GM19328 (cell line): ENCODE data around the gene ZNF367.

Experiments used
- ATAC-seq: cut with Tn5 transposase; IDR thresholded peaks from one replicate; pipeline ENCODE4 v1.9.1; 2021; ENCODE audit warnings: mild to moderate bottlenecking, moderate library complexity; ENCODE audit not compliant: unreplicated experiment

The ZNF367 gene

DNA sequence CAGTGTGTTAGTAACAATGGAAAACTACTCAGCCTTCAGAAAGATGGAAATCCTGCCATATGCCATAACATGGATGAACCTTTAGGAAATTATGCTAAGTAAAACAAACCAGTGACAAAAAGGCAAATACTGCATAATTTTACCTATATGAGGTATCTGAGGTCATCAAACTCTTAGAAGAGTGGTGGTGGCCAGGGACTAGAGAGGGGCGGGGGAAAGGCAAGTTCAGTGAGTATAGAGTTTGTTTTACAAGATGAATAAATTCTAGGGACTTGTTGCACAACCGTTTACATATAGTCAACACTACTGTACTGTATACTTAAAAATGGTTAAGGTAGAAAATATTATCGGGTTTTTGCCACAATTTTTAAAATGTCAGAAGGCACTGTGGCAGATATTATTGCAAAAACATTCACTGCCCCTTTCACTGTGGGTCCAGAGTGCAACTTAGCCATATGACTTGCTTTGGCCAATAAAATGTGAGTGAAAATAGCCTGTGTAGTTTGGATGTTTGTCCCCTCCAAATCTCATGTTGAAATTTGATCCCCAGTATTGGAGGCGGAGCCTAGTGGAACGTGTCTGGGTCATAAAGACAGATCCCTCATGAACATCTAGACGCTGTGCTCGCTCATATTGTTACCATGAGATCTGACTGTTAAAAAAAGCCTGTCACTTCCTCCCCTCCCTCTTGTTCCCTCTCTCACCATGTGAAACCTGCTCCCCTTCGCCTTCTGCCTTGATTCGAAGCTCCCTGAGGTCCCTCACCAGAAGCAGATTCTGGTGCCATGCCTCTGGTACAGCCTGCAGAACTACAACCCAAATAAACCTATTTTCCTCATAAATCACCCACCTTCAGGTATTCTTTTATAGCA, 9.5 kb downstream of the ZNF367 start:
- ATAC-seq: no peak

DNA sequence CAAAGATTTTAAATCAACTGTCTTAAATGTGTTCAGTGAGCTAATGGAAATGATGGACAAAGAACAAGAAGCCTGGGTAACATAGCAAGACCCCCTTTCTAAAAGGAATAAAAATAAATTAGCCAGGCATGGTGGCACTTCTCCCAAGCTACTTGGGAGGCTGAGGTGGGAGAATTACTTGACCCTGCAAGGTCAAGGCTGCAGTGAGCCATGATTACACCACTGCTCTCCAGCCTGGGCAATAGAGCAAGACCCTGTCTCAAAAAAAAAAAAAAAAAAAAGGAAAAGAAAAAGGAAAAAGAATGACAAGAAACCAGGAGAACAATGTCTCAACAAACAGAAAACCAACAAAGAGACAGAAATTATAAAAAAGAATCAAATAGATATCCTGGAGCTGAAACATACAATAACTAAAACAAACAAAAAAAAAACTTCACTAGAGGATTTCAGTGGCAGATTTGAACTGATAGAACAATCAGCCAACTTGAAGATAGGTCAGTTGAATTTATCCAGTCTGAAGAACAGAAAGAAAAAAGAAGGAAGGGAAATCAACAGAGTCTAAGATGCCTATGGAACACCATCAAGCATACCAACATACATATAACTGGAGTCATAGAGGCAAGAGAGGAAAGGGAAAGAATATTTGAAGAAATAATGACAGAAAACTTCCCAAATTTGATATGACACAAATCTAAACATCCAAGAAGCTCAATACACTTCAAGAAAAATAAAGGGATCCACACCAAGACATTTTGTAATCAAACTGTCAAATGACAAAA, 17.8 kb downstream of the ZNF367 start:
- no peak for ATAC-seq

- no peak for ATAC-seq
Observed at GRCh38 chr9:96399325-96399633, 18.9 kb downstream of the ZNF367 start.

- ATAC-seq: no peak
Observed at GRCh38 chr9:96398582-96399324, 19.4 kb downstream of the ZNF367 start.

DNA sequence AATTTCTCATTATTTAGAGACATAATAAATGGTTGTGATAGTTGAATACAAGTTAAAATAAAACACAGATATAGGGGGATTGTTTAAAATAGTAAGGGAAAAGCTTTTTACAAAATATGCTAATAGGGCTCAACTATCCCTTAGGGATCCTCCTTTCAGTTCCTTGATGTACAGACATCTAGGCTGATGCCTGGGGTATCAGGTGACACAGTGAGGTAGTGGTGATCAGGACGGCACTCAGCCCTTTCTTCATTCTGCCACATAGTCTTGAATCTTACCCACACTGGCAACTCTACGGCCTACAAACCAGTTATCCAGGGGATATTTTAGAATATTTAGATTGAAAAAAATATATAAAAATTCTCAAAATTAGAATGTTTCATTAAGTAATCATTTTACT, 22.2 kb downstream of the ZNF367 start:
- ATAC-seq: no peak

GRCh38 chr9:96394832-96395496, 23.2 kb downstream of the ZNF367 start:
- ATAC-seq: no peak

- no peak for ATAC-seq
Observed at GRCh38 chr9:96392263-96392662, 25.9 kb downstream of the ZNF367 start.

DNA sequence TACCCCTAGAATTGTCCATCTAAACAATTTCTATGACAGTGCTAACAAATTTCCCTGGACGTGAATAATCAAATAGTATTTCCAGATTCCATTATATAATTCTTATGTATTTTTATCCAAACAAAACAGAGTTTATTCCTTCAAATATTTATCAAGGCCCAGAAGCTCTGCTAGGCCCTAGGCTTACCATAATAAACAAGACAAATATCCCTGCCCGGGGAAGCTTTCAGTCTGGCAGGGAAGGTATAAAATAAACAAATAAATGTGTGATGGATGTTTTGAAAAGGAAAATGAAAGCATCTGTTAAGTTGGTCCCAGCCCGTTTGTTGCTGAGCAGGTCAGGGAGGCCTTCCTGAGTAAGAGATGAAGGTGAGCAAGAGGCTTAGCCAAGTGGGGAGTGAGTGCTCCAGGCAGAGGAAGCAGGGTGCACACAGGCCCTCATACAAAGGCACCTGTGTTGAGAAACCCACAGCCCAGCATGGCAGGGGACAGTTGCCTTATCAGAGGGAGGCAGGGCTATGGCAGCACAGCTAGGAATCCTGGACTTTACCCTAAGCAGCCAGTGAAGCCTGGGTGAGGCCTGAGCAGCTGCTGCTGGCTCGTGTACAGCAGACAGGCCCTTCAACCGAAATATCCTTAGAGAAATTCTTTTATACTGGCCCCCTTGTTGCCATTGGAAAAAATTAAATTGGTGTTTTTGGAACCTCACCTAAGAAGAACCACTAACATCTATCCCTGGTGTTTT, 27.0 kb downstream of the ZNF367 start:
- ATAC-seq: no peak

DNA sequence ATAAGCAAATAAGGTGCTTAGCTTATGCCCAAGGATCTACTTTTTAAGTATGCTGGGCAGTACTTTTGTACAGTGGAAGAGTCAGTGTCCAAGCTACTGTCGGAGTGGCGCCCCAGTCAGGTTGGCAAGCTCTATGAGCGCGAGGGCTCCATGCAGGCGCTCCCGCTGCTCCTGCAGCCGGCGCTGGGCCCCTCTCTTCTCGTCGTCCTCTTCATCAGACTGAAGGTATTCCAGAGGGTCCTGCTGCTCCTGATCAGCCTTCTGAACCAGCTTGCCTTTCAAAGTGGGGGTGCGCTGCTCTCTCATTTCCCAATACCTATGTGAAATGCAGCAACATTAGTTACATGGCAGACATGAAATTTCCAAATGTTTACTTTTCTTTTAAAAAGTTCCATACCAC, 30.0 kb downstream of the ZNF367 start:
- ATAC-seq: no peak

DNA sequence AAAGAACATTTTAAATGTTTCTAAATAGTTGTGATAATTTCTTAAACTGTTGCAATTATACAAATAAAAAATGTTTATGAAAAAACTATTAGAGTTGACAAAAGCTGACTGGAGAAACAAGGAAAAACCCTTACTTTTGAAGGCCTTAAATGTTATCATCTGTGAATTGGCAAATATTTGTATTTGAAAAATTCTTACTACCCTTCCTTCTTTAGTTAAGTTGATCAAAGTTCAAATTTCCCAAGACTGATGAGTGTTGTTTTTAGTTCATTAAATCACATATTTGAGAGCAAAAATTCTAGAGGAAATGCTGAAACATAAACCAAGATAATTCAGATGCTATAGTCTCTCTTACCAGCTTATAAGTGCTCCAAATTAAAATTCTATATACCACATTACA, 32.0 kb downstream of the ZNF367 start:
- ATAC-seq: no peak

GRCh38 chr9:96383165-96383942, 34.8 kb downstream of the ZNF367 start, which contains the start of gene SLC35D2:
SLC35D2 (minus strand) TSS chr9:96383711; CDS start chr9:96383634, 77 bp downstream.
- ATAC-seq: no peak

GRCh38 chr9:96382839-96383164, 35.4 kb downstream of the ZNF367 start:
- no peak for ATAC-seq

GRCh38 chr9:96382175-96382574, 36.0 kb downstream of the ZNF367 start:
- ATAC-seq: no peak

DNA sequence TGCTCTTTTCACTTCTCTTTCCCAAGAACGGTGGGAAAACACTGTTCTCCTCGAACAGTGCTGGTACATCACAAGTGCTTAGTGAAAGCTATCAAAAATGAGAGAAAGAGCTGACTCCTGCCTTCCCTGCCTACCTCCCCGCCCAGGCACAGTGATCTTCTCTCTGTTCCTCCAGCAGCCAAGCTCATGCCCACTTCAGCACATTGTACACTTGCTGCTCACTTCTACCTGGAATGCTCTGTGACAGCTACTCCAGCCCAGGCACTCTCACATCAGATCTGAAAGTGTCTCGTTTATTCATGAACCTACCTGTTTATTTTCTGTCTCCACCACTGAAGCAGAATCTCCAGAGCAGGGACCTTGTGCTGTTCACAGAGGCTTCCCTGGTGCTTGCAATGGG, 36.5 kb downstream of the ZNF367 start:
- ATAC-seq: no peak

DNA sequence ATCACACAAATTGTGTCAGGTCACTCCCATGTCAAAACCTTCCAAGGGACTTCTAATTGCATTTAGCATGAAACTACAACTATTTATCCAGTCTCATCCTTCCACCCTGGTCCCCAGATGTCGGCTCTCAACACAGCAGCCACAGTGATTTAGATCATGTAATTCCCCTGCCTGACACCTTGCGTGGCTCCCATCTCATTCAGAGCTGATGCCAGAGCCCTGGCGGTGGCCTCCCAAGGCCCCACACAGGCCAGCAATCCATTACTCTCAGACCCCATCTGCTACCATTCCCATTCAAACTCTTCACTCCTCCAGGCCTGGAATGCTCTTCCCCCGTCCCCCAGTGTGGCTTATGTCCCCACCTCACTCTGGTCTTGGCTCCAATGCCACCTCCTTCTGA, 37.0 kb downstream of the ZNF367 start:
- ATAC-seq: no peak

GRCh38 chr9:96379461-96379860, 38.7 kb downstream of the ZNF367 start:
- no peak for ATAC-seq

GRCh38 chr9:96378187-96378586, 40.0 kb downstream of the ZNF367 start:
- ATAC-seq: no peak

DNA sequence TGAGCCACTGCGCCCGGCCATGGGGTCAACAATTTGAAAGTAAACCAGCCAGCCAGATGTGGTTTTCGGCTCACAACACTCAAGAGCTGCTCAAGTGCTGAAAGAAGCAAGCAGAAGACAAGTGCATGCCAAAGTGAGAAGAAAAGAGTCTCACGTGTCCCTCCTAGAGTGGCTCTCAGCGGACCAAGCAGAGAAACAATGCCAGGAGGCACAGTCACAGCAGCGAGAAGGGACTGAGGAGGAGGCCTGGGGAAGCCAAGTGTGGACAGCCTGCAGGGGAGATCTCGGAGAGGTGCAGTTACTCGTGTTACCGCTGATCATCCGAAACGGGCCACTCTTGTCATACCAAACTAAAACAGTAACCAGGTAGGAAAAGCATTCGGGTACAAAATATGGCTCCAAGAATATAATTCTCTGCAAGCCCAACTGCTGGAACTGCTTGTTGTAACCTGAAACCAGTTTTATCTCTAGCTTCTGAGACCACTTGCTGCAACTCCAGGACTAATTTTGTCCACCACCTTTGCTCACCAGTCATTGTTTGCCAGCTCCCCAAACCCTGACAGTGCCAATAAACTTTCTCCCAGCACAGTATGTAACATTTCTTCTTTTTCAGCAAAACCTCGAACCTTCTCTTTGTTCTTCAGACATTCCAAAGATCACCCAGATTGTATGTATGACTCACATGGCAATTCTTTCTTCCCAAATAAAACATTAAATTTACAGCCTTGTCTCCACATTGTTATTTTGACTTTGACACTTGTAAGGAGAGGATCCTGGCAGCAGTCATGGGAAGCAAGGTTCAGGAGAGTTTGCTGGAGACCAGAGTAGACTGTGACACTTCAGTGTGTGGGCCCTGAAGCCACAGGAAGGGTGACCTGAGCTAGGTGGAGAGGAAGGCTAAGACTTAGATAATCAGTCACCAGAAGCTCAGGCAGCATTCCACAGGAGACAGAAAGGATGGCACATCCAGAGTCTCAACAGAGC, 41.0 kb downstream of the ZNF367 start:
- ATAC-seq: no peak
